PC-3 (cell line): ENCODE measurements around the gene PCAT7. TPM values are rescaled to one million over a fixed set of nuclear protein-coding genes. Genes with fewer than 3 reads are reported as not detected.

Experiments
- ATAC-seq: fragments of 200-7000 bp; cut with Tn5 transposase; 2 replicates; pipeline ENCODE4 v1.9.1; 2020; ENCODE audit warnings: mild to moderate bottlenecking, moderate library complexity
- BruUV-seq: library from RNA; stranded (reverse); fragments of 400-500 nt; replicated peaks from 2 replicates; lab custom pipeline; 2021; lab: Mats Ljungman, UMichigan
- CTCF ChIA-PET: fragments of 300-600 bp; sonication (Branson Sonifier 250); formaldehyde crosslinking; loops from one replicate; lab custom pipeline; 2022; ENCODE audit warnings: antibody characterized with exemption; lab: Charles Lee
- POLR2A ChIA-PET: fragments of 300-600 bp; sonication (Branson Sonifier 250); formaldehyde crosslinking; loops from one replicate; lab custom pipeline; 2022; ENCODE audit warnings: antibody characterized with exemption; ENCODE audit not compliant: unreplicated experiment; lab: Charles Lee
- DNase-seq: peaks from one replicate; pipeline ENCODE4 v3.0.0-alpha.2; 2015
- H2AFZ ChIP-seq: fragments of 300-600 bp; sonication (generic); 2 replicates; pipeline ENCODE4 v1.6.0; 2016; ENCODE audit warnings: antibody characterized with exemption, low read length
- H3F3A ChIP-seq: fragments of 300-600 bp; sonication (generic); one replicate; pipeline ENCODE4 v1.6.0; 2017; ENCODE audit warnings: antibody characterized with exemption, low read length, control low read depth, mild to moderate bottlenecking; ENCODE audit not compliant: unreplicated experiment
- H3K27ac ChIP-seq: fragments of 300-600 bp; sonication (generic); 2 replicates; pipeline ENCODE4 v1.5.1; 2016; ENCODE audit warnings: mild to moderate bottlenecking, low read length
- H3K27me3 ChIP-seq: fragments of 300-600 bp; sonication (generic); 2 replicates; pipeline ENCODE4 v1.6.1; 2016; ENCODE audit warnings: low read length, mixed read lengths
- H3K36me3 ChIP-seq: fragments of 300-600 bp; sonication (generic); 2 replicates; pipeline ENCODE4 v1.6.1; 2016; ENCODE audit warnings: low read depth, mixed run types, low read length, mixed read lengths
- H3K4me1 ChIP-seq: fragments of 300-600 bp; sonication (generic); 2 replicates; pipeline ENCODE4 v1.5.1; 2016; ENCODE audit warnings: low read length; ENCODE audit not compliant: insufficient read depth
- H3K4me2 ChIP-seq: fragments of 300-600 bp; sonication (generic); 2 replicates; pipeline ENCODE4 v1.6.0; 2016; ENCODE audit warnings: low read length
- H3K4me3 ChIP-seq: fragments of 300-600 bp; sonication (generic); 2 replicates; pipeline ENCODE4 v1.5.1; 2016; ENCODE audit warnings: mild to moderate bottlenecking, low read length, mixed read lengths
- H3K79me2 ChIP-seq: fragments of 300-600 bp; sonication (generic); 2 replicates; pipeline ENCODE4 v1.6.1; 2017; ENCODE audit warnings: low read length, mixed read lengths
- H3K9ac ChIP-seq: fragments of 300-600 bp; sonication (generic); 2 replicates; pipeline ENCODE4 v1.6.0; 2016; ENCODE audit warnings: mild to moderate bottlenecking, low read length
- H3K9me2 ChIP-seq: fragments of 300-600 bp; sonication (generic); replicated peaks from 2 replicates; pipeline ENCODE4 v1.6.1; 2016; ENCODE audit warnings: mixed run types, low read length, mixed read lengths
- H3K9me3 ChIP-seq: fragments of 300-600 bp; sonication (generic); 2 replicates; pipeline ENCODE4 v1.6.1; 2016; ENCODE audit warnings: low read length, mixed read lengths
- H4K20me1 ChIP-seq: fragments of 300-600 bp; sonication (generic); 2 replicates; pipeline ENCODE4 v1.6.1; 2016; ENCODE audit warnings: low read length, mixed read lengths
- CTCF ChIP-seq: fragments of 300-600 bp; sonication (generic); conservative IDR thresholded peaks from 2 replicates; pipeline ENCODE4 v1.5.1; 2017; ENCODE audit warnings: antibody characterized with exemption, low read depth, mild to moderate bottlenecking, low read length
- EZH2 ChIP-seq: fragments of 300-600 bp; sonication (generic); IDR thresholded peaks from one replicate; pipeline ENCODE4 v1.6.1; 2017; ENCODE audit warnings: antibody characterized with exemption, mild to moderate bottlenecking, low read length; ENCODE audit not compliant: unreplicated experiment
- EZH2phosphoT487 ChIP-seq: fragments of 300-600 bp; sonication (generic); IDR thresholded peaks from 2 replicates; pipeline ENCODE4 v1.6.1; 2018; ENCODE audit warnings: mild to moderate bottlenecking, antibody characterized with exemption, low read length, borderline replicate concordance
- intact Hi-C: fragments of 100-400 bp; cut with micrococcal nuclease; formaldehyde crosslinking; loops from 2 replicates; pipeline ENCODE4 v1.9.0; 2023
- total RNA-seq: library from RNA; depleted of rRNA; stranded (reverse); fragments of >200 nt; gene quantifications from 2 replicates; pipeline ENCODE4 v1.2.3, GENCODE V29; 2014

PCAT7 gene
- total RNA-seq, 1 experiment from 2014 or later, result 1.9 TPM

DNA sequence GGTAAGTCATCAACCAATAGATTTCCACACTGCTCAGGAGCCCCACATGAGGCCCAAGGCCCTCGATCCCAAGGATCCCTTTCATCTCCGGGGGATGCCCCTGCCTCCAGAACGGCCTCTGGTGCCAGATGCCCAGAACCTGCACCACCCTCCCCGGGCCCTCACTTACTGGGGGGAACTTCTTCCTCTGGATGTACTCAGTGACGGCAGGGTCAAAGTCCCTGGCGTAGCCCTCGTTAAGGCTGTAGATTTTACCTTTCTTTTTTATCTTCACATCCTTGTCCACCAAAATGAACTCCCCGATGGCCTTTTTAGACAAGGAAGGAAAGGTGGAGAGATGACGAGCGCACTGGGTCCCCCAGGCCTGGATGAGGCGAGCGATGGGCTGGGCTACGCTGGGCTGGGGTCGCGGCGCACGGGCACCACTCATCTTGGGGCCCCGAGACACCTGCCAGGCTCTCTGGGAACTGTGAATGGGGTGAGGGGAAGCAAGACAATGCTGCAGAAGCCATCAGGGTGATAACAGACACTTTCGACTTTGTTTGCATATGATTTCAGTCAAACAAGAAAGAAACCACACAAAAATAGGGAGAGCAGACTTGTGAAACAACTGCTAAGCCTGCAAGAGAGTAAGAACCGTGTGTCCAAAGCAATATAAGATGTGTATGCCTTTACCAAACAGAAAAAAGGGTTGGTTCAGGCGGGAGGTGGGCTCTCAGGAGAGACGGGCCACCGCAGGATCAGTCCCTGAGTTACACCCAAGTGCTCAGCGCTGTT lies 52.0 kb downstream of the PCAT7 start:
- Histone ChIP-seq H3K9ac (no peak overlapping the region), H3F3A (no peaks in the 10 kb centered on the region), H3K9me2 (no peaks in the 10 kb centered on the region), H3K27me3 (no peaks in the 10 kb centered on the region), H3K4me3 (no peak overlapping the region), H3K27ac (no peak overlapping the region), H3K36me3 (no peaks in the 10 kb centered on the region; the same call in 1 of the 2 replicates), H3K4me1 (peaks cover 4% of the 10 kb centered on the region; the same call in 1 of the 2 replicates), H3K9me3 (no peaks in the 10 kb centered on the region), H3K4me2 (no peak overlapping the region), H2AFZ (no peak overlapping the region), H4K20me1 (no peaks in the 10 kb centered on the region), H3K79me2 (no peaks in the 10 kb centered on the region)
- CTCF ChIA-PET, result no interaction called here
- no TSS peak for BruUV-seq
- intact Hi-C loops, result no loop called here
- DNase-seq (no peak), ATAC-seq (no peak)
- POLR2A ChIA-PET, result no interaction called here
- TF ChIP-seq CTCF (no peak), EZH2phosphoT487 (no peak), EZH2 (no peak)

DNA sequence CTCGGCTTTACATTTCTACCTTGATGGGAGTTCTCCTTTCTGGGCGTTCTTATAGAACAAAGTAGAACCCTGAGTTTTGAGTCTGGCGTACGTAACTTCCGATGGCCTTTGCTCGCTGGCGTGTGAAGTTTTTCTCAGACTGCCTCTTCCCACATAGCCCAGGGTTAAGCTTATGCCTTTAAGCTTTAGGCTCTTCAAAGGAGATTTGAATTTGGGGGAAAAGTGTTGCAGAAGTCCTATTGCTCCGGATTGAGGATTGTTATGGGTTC lies 52.5 kb downstream of the PCAT7 start:
- H3K9me3 ChIP-seq, result no peaks in the 10 kb centered on the region
- H3K9me2 ChIP-seq, result no peaks in the 10 kb centered on the region
- no peak overlapping the region for H3K9ac ChIP-seq
- DNase-seq, result no peak
- no peak for ATAC-seq
- no peaks in the 10 kb centered on the region for H3K27me3 ChIP-seq
- ChIA-PET CTCF (no interaction called here), POLR2A (interaction anchor here (0.6 kb wide), 1 partner anchor 31 kb away, joined by 4 read pairs; no protein-coding TSS in a partner anchor)
- no peak overlapping the region for H3K4me2 ChIP-seq
- H4K20me1 ChIP-seq, result no peaks in the 10 kb centered on the region
- H3K4me3 ChIP-seq, result no peak overlapping the region
- TF ChIP-seq EZH2phosphoT487 (no peak), CTCF (no peak), EZH2 (no peak)
- BruUV-seq, result no TSS peak
- no peaks in the 10 kb centered on the region; the same call in 1 of the 2 replicates for H3K36me3 ChIP-seq
- H2AFZ ChIP-seq, result no peak overlapping the region
- H3K27ac ChIP-seq, result no peak overlapping the region
- peaks cover 8% of the 10 kb centered on the region; the same call in 1 of the 2 replicates for H3K4me1 ChIP-seq
- no peaks in the 10 kb centered on the region for H3F3A ChIP-seq
- intact Hi-C loops, result no loop called here
- H3K79me2 ChIP-seq, result no peaks in the 10 kb centered on the region

DNA sequence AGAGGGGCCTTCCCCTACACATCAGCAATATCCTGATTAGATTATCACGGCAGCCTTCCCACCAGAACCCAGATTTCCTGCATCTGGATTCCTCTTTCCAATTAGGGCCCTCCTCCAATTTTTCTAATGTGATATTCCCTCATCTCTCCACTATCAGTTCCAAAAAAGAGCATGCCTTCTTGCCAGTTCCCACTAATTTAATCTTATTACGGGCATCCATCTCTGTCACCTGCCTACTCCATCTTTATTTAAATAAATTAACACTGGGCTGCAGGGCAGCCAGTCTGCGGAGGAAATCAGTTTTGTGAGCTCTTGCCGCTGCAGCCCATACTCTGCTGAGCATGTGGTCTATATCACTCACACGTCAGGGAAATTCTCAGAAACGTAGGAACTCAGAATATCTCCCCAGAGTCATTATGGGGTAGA lies 55.3 kb downstream of the PCAT7 start:
- BruUV-seq, result no TSS peak
- Histone ChIP-seq H3K36me3 (no peaks in the 10 kb centered on the region), H3K27me3 (no peaks in the 10 kb centered on the region), H3K4me1 (peaks cover 8% of the 10 kb centered on the region; the same call in 1 of the 2 replicates), H3K9me3 (no peaks in the 10 kb centered on the region), H3K79me2 (no peaks in the 10 kb centered on the region), H3K9ac (no peak overlapping the region), H3K9me2 (no peaks in the 10 kb centered on the region), H4K20me1 (no peaks in the 10 kb centered on the region), H3F3A (no peaks in the 10 kb centered on the region), H3K27ac (no peak overlapping the region), H3K4me3 (no peak overlapping the region), H3K4me2 (no peak overlapping the region), H2AFZ (no peak overlapping the region)
- intact Hi-C loops, result no loop called here
- ATAC-seq (no peak), DNase-seq (no peak)
- ChIA-PET CTCF (no interaction called here), POLR2A (no interaction called here)
- no peak for TF ChIP-seq EZH2
- TF ChIP-seq CTCF, result no peak
- TF ChIP-seq EZH2phosphoT487, result no peak
